HG03354 (cell line): ENCODE measurements around the gene PHEX.
"Not testable (repeated sequence)": the region's sequence is repeated elsewhere in the genome, so short reads cannot be mapped to it uniquely, and the experiment has no call there.

Experiments used
- ATAC-seq: cut with Tn5 transposase; IDR thresholded peaks from one replicate; pipeline ENCODE4 v1.9.1; 2021; ENCODE audit warnings: mild to moderate bottlenecking; ENCODE audit not compliant: unreplicated experiment, poor library complexity, severe bottlenecking

PHEX gene

GRCh38 chrX:22193851-22194659, 161.9 kb downstream of the PHEX start:
- no peak for ATAC-seq

- ATAC-seq: no peak
These were observed 162.5 kb downstream of the PHEX start for GRCh38 chrX:22194660-22194945.

- ATAC-seq: no peak
These were observed 164.0 kb downstream of the PHEX start for GRCh38 chrX:22196149-22196548.

- ATAC-seq: no peak
These were observed 170.1 kb downstream of the PHEX start for GRCh38 chrX:22202251-22202650.

GRCh38 chrX:22203186-22203585, 171.1 kb downstream of the PHEX start:
- ATAC-seq: no peak

GRCh38 chrX:22206781-22207180, 174.7 kb downstream of the PHEX start:
- ATAC-seq: no peak

- ATAC-seq: no peak
These were observed 188.8 kb downstream of the PHEX start for GRCh38 chrX:22220941-22221340.

GRCh38 chrX:22234380-22234779, 202.3 kb downstream of the PHEX start:
- no peak for ATAC-seq

GRCh38 chrX:22237479-22237878, 205.4 kb downstream of the PHEX start:
- ATAC-seq: no peak

GRCh38 chrX:22246620-22247019, 214.5 kb downstream of the PHEX start:
- no peak for ATAC-seq

- ATAC-seq: no peak
These were observed 215.0 kb downstream of the PHEX start for GRCh38 chrX:22247169-22247568.

GRCh38 chrX:22248401-22248800, 216.3 kb downstream of the PHEX start:
- no peak for ATAC-seq

- ATAC-seq: no peak
These were observed 217.2 kb downstream of the PHEX start for GRCh38 chrX:22249371-22249770.

- ATAC-seq: no peak
These were observed 236.6 kb downstream of the PHEX start for GRCh38 chrX:22268706-22269105.

- no peak for ATAC-seq
These were observed 240.5 kb downstream of the PHEX start, which contains the start of gene CBLL2 for GRCh38 chrX:22272613-22273012. Gene CBLL2 (plus strand): TSS chrX:22272913. CDS start chrX:22272992, 79 bp downstream.

- ATAC-seq: no peak
These were observed 241.7 kb downstream of the PHEX start for GRCh38 chrX:22273714-22274317.

GRCh38 chrX:22276781-22277180, 244.7 kb downstream of the PHEX start:
- no peak for ATAC-seq

- no peak for ATAC-seq
These were observed 246.2 kb downstream of the PHEX start for GRCh38 chrX:22278375-22278774.

- ATAC-seq: not testable (repeated sequence)
These were observed 257.1 kb downstream of the PHEX start for GRCh38 chrX:22289209-22289608.

GRCh38 chrX:22296871-22297270, 264.7 kb downstream of the PHEX start:
- no peak for ATAC-seq

- peak; percentile 73 for ATAC-seq
These were observed 268.0 kb downstream of the PHEX start for GRCh38 chrX:22300130-22300529.
